Panc1 (cell line): ENCODE results near the gene NCAPD3. TPM values are rescaled to one million over a fixed set of nuclear protein-coding genes. Genes with fewer than 3 reads are reported as not detected.

ENCODE experiments used
- ATAC-seq: fragments of 200-7000 bp; cut with Tn5 transposase; 2 replicates; pipeline ENCODE4 v1.9.1; 2020; ENCODE audit warnings: mild to moderate bottlenecking, moderate library complexity
- BruUV-seq: library from RNA; stranded (reverse); fragments of 400-500 nt; replicated peaks from 2 replicates; lab custom pipeline; 2021; lab: Mats Ljungman, UMichigan
- CTCF ChIA-PET: fragments of 300-600 bp; sonication (Branson Sonifier 250); formaldehyde crosslinking; loops from one replicate; lab custom pipeline; 2022; ENCODE audit warnings: antibody characterized with exemption; lab: Charles Lee
- POLR2A ChIA-PET: fragments of 300-600 bp; sonication (Branson Sonifier 250); formaldehyde crosslinking; loops from one replicate; lab custom pipeline; 2022; ENCODE audit warnings: antibody characterized with exemption; lab: Charles Lee
- DNase-seq: peaks from one replicate; pipeline ENCODE4 v3.0.0-alpha.2; 2010; ENCODE audit warnings: low read depth, low spot score
- H3K27ac ChIP-seq: 2 replicates; pipeline ENCODE4 v1.5.1; 2011; ENCODE audit warnings: mild to moderate bottlenecking, low read length, inconsistent platforms
- H3K27me3 ChIP-seq: fragments of 200-500 bp; sonication (Bioruptor generic); 2 replicates; pipeline ENCODE4 v1.6.0; 2014; ENCODE audit warnings: low read length, inconsistent platforms; ENCODE audit not compliant: control insufficient read depth, insufficient read depth
- H3K36me3 ChIP-seq: fragments of 200-500 bp; sonication (Bioruptor generic); 2 replicates; pipeline ENCODE4 v1.5.1; 2014; ENCODE audit warnings: inconsistent platforms, mild to moderate bottlenecking, low read length, moderate library complexity; ENCODE audit not compliant: control insufficient read depth, insufficient read depth
- H3K4me1 ChIP-seq: 2 replicates; pipeline ENCODE4 v1.5.1; 2011; ENCODE audit warnings: inconsistent platforms, mild to moderate bottlenecking, low read length, moderate library complexity; ENCODE audit not compliant: control insufficient read depth, insufficient read depth
- H3K4me3 ChIP-seq, 2 experiments: 2 replicates each; pipeline ENCODE4 v1.5.1; 2011 to 2012; ENCODE audit warnings: low read depth in 2 of 2, low read length in 2 of 2, mild to moderate bottlenecking in 2 of 2, inconsistent platforms in 1 of 2, moderate library complexity in 1 of 2
- H3K9me3 ChIP-seq: fragments of 200-500 bp; sonication (Bioruptor generic); 2 replicates; pipeline ENCODE4 v1.5.1; 2014; ENCODE audit warnings: low read depth, mild to moderate bottlenecking, inconsistent platforms, low read length, moderate library complexity; ENCODE audit not compliant: control insufficient read depth, insufficient read depth
- POLR2AphosphoS5 ChIP-seq: IDR thresholded peaks from 2 replicates; pipeline ENCODE4 v1.6.1; 2012; ENCODE audit warnings: mild to moderate bottlenecking, low read depth, low read length, moderate library complexity
- SIN3A ChIP-seq: IDR thresholded peaks from 2 replicates; pipeline ENCODE4 v1.6.1; 2012; ENCODE audit warnings: low read depth, mild to moderate bottlenecking, low read length, moderate library complexity, borderline replicate concordance; ENCODE audit not compliant: insufficient read depth
- TCF7L2 ChIP-seq: IDR thresholded peaks from 2 replicates; pipeline ENCODE4 v1.6.1; 2011; ENCODE audit warnings: mild to moderate bottlenecking, low read depth, low read length, inconsistent platforms
- in situ Hi-C: cut with HindIII; loops from 2 replicates; pipeline ENCODE4 v1.10.0; 2016; ENCODE audit warnings: low sequenced_read_pairs, low pct_unique_long_range_greater_than_20kb
- intact Hi-C: fragments of 100-400 bp; cut with micrococcal nuclease; formaldehyde crosslinking; loops from one replicate; pipeline ENCODE4 v1.10.0; 2022; ENCODE audit not compliant: unreplicated experiment
- total RNA-seq: library from RNA; stranded (reverse); gene quantifications from one replicate; pipeline ENCODE4 v1.2.1, GENCODE V29; 2021; ENCODE audit not compliant: unreplicated experiment
- TF ChIP-seq, protein P1 (sequence below): fragments of 450-650 bp; IDR thresholded peaks from 2 replicates; pipeline ENCODE4 v1.5.1; 2017; ENCODE audit warnings: mild to moderate bottlenecking
- TF ChIP-seq, protein P2 (sequence below), 2 experiments: IDR thresholded peaks; 2 replicates each; pipeline ENCODE4 v1.6.1; 2011 to 2012; ENCODE audit warnings: low read depth in 2 of 2, control low read depth in 1 of 2, low read length in 1 of 2, mild to moderate bottlenecking in 1 of 2, moderate library complexity in 1 of 2; ENCODE audit not compliant: insufficient read depth in 1 of 2

NCAPD3 gene
- total RNA-seq, 1 experiment from 2014 or later: 75.9 TPM

DNA sequence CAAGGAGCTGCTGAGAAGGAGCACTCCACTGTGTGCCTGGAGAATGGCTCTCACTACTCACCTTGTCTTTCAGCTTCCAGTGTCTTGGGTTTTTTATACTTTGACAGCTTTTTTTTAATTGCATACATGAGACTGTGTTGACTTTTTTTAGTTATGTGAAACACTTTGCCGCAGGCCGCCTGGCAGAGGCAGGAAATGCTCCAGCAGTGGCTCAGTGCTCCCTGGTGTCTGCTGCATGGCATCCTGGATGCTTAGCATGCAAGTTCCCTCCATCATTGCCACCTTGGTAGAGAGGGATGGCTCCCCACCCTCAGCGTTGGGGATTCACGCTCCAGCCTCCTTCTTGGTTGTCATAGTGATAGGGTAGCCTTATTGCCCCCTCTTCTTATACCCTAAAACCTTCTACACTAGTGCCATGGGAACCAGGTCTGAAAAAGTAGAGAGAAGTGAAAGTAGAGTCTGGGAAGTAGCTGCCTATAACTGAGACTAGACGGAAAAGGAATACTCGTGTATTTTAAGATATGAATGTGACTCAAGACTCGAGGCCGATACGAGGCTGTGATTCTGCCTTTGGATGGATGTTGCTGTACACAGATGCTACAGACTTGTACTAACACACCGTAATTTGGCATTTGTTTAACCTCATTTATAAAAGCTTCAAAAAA lies 72.6 kb downstream of the NCAPD3 start:
- H3K27ac ChIP-seq: no peak overlapping the region
- ATAC-seq (no peak), DNase-seq (no peak)
- no peaks in the 10 kb centered on the region for H3K9me3 ChIP-seq
- CTCF ChIA-PET: no interaction called here
- POLR2A ChIA-PET: no interaction called here
- intact Hi-C loops: no loop called here
- H3K27me3 ChIP-seq: no peaks in the 10 kb centered on the region
- TF ChIP-seq, protein P1, sequence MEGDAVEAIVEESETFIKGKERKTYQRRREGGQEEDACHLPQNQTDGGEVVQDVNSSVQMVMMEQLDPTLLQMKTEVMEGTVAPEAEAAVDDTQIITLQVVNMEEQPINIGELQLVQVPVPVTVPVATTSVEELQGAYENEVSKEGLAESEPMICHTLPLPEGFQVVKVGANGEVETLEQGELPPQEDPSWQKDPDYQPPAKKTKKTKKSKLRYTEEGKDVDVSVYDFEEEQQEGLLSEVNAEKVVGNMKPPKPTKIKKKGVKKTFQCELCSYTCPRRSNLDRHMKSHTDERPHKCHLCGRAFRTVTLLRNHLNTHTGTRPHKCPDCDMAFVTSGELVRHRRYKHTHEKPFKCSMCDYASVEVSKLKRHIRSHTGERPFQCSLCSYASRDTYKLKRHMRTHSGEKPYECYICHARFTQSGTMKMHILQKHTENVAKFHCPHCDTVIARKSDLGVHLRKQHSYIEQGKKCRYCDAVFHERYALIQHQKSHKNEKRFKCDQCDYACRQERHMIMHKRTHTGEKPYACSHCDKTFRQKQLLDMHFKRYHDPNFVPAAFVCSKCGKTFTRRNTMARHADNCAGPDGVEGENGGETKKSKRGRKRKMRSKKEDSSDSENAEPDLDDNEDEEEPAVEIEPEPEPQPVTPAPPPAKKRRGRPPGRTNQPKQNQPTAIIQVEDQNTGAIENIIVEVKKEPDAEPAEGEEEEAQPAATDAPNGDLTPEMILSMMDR: no peak
- TF ChIP-seq SIN3A (no peak), TCF7L2 (no peak), POLR2AphosphoS5 (no peak)
- TF ChIP-seq, protein P2, sequence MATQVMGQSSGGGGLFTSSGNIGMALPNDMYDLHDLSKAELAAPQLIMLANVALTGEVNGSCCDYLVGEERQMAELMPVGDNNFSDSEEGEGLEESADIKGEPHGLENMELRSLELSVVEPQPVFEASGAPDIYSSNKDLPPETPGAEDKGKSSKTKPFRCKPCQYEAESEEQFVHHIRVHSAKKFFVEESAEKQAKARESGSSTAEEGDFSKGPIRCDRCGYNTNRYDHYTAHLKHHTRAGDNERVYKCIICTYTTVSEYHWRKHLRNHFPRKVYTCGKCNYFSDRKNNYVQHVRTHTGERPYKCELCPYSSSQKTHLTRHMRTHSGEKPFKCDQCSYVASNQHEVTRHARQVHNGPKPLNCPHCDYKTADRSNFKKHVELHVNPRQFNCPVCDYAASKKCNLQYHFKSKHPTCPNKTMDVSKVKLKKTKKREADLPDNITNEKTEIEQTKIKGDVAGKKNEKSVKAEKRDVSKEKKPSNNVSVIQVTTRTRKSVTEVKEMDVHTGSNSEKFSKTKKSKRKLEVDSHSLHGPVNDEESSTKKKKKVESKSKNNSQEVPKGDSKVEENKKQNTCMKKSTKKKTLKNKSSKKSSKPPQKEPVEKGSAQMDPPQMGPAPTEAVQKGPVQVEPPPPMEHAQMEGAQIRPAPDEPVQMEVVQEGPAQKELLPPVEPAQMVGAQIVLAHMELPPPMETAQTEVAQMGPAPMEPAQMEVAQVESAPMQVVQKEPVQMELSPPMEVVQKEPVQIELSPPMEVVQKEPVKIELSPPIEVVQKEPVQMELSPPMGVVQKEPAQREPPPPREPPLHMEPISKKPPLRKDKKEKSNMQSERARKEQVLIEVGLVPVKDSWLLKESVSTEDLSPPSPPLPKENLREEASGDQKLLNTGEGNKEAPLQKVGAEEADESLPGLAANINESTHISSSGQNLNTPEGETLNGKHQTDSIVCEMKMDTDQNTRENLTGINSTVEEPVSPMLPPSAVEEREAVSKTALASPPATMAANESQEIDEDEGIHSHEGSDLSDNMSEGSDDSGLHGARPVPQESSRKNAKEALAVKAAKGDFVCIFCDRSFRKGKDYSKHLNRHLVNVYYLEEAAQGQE (IDR thresholded peaks at IDR 0.05; ENCODE audit: insufficient read depth in 1 of 2, low read depth in 2 of 2, low read length in 1 of 2): no peak
- in situ Hi-C loops: no loop called here
- H3K4me3 ChIP-seq: no peak overlapping the region
- H3K36me3 ChIP-seq: peaks cover 5% of the 10 kb centered on the region
- no peaks in the 10 kb centered on the region for H3K4me1 ChIP-seq
- BruUV-seq: no TSS peak

- TSS peak; percentile 63 for BruUV-seq
- Histone ChIP-seq H3K4me1 (no peaks in the 10 kb centered on the region), H3K36me3 (peaks cover 5% of the 10 kb centered on the region), H3K27ac (no peak overlapping the region), H3K4me3 (no peak overlapping the region), H3K27me3 (no peaks in the 10 kb centered on the region), H3K9me3 (no peaks in the 10 kb centered on the region)
- DNase-seq: no peak
- ChIA-PET CTCF (interaction anchor here (0.7 to 0.8 kb wide), 2 partner anchors 74 to 1072 kb away, joined by 3 to 4 read pairs; partner anchors contain the start of genes NCAPD3 and VPS26B), POLR2A (no interaction called here)
- in situ Hi-C loops: no loop called here
- no peak for ATAC-seq
- TF ChIP-seq, protein P1: no peak
- no peak for TF ChIP-seq POLR2AphosphoS5
- TF ChIP-seq TCF7L2: no peak
- TF ChIP-seq, protein P2 (IDR thresholded peaks at IDR 0.05; ENCODE audit: insufficient read depth in 1 of 2, low read depth in 2 of 2, low read length in 1 of 2): no peak
- no peak for TF ChIP-seq SIN3A
- intact Hi-C loops: no loop called here
Measured at GRCh38 chr11:134150195-134150903, 73.4 kb downstream of the NCAPD3 start.
